Tracheal epithelial cell (primary cell): Measurements from ENCODE around the gene SMAP1. TPM values are rescaled to one million over a fixed set of nuclear protein-coding genes. Genes with fewer than 3 reads are reported as not detected.

ENCODE experiments used
- total RNA-seq: library from RNA; depleted of rRNA; stranded (reverse); fragments of >200 nt; gene quantifications from 2 replicates; pipeline ENCODE4 v1.2.1, GENCODE V29; 2014

Gene SMAP1
- total RNA-seq = 11.8 and 17.1 TPM in 2 replicates

DNA sequence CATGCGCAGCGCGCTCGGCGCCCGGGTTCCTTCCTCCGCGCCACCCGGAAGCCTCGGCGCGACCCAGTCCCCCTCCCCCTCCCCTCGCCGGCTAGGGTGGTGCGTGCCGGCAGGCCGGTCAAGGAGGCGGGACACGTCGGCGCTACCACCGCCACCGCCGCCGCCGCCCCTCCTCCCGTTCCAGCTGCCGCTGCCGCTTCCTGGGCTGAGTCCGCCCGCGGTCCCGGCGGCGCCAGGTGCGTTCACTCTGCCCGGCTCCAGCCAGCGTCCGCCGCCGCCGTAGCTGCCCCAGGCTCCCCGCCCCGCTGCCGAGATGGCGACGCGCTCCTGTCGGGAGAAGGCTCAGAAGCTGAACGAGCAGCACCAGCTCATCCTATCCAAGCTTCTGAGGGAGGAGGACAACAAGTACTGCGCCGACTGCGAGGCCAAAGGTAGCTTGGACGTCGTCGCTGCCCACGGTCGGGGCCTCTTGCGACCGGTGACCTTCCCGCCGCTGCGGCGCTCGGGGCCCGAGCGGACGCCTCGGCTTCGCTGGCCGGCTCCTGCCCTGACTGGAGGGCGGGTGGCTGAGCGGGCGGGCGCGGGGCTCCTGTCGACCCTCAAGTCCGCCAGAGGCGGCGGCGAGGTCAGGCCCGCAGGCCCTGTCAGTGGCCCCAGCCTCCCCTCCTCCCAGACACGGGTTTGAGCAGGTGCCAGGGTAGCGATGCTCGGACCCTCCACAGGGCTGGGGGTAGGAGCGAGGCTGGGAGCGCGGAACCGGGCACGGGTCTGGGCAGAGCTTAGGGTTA, at the start of gene SMAP1:
Gene SMAP1, plus strand, starts transcription at position 173 of the 788 bp plus-strand sequence. Its CDS starts 141 bp downstream, at position 314.

Other genes starting within 250 kb of the SMAP1 start
- gene SDHAF4, start 101.0 kb upstream of the SMAP1 start, total RNA-seq = 6.5 and 11.9 TPM in 2 replicates